Prostate gland (tissue), 2 donors: ENCODE measurements around the gene HS1BP3.

Experiments
- CTCF ChIP-seq, 4 experiments: fragments of 200-600 bp in 2 of 4; fragments of 450-650 bp in 2 of 4; sonication (generic) in 2 of 4; IDR thresholded peaks; 1 replicate in 3 of 4; 2 replicates in 1 of 4; pipeline ENCODE4 v1.5.1; 2016 to 2019; ENCODE audit warnings: antibody characterized with exemption in 4 of 4, mild to moderate bottlenecking in 2 of 4, moderate library complexity in 2 of 4
- POLR2A ChIP-seq: fragments of 450-650 bp; IDR thresholded peaks from one replicate; pipeline ENCODE4 v1.6.1; 2016; ENCODE audit warnings: antibody characterized with exemption, mild to moderate bottlenecking

GRCh38 chr2:20569464-20570223, 81.3 kb downstream of the HS1BP3 start:
- TF ChIP-seq CTCF (IDR thresholded peaks at IDR 0.05), result no peak
- no peak for TF ChIP-seq POLR2A
